ENCODE data around the gene AATF.
A peak's percentile ranks its signal among the peaks of the same experiment; 100 is the strongest.

AATF gene, protein sequence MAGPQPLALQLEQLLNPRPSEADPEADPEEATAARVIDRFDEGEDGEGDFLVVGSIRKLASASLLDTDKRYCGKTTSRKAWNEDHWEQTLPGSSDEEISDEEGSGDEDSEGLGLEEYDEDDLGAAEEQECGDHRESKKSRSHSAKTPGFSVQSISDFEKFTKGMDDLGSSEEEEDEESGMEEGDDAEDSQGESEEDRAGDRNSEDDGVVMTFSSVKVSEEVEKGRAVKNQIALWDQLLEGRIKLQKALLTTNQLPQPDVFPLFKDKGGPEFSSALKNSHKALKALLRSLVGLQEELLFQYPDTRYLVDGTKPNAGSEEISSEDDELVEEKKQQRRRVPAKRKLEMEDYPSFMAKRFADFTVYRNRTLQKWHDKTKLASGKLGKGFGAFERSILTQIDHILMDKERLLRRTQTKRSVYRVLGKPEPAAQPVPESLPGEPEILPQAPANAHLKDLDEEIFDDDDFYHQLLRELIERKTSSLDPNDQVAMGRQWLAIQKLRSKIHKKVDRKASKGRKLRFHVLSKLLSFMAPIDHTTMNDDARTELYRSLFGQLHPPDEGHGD

DNA sequence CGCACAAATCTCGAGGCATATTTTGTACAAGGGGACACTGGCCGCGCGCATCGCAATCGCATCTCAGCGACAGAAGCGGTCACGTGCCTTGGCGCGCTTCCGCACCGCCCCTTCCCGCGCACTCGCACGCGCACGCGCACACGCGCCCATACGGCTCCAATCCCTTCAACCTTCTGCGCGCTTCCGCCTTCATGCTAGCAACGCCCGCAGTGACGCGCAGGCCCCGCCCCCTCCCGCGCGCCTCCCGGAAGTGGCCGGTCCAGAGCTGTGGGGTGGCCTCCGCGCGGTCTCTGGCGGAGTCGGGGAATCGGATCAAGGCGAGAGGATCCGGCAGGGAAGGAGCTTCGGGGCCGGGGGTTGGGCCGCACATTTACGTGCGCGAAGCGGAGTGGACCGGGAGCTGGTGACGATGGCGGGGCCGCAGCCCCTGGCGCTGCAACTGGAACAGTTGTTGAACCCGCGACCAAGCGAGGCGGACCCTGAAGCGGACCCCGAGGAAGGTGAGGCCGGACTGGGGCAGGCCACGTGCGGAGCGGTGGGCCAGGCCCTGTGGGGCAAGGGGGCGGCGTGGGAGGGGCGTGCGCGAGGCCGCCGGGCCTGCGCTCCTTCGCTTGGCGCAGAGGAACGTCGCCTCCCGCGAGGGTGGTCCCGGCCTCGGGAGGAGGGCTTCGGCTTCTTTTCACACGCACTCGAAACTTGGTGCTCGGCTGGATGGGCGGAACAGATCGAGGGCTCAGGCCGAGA is at the start of gene AATF:
AATF (plus strand) TSS at position 238 of the 744 bp plus-strand sequence; CDS start at position 410, 172 bp downstream.
- DNase-seq (ENCODE audit: low read depth): peak; percentile 88
- peak within 1 kb of the TSS; percentile 91 for H3K4me3 ChIP-seq (ENCODE audit: low read depth, low read length)

DNA sequence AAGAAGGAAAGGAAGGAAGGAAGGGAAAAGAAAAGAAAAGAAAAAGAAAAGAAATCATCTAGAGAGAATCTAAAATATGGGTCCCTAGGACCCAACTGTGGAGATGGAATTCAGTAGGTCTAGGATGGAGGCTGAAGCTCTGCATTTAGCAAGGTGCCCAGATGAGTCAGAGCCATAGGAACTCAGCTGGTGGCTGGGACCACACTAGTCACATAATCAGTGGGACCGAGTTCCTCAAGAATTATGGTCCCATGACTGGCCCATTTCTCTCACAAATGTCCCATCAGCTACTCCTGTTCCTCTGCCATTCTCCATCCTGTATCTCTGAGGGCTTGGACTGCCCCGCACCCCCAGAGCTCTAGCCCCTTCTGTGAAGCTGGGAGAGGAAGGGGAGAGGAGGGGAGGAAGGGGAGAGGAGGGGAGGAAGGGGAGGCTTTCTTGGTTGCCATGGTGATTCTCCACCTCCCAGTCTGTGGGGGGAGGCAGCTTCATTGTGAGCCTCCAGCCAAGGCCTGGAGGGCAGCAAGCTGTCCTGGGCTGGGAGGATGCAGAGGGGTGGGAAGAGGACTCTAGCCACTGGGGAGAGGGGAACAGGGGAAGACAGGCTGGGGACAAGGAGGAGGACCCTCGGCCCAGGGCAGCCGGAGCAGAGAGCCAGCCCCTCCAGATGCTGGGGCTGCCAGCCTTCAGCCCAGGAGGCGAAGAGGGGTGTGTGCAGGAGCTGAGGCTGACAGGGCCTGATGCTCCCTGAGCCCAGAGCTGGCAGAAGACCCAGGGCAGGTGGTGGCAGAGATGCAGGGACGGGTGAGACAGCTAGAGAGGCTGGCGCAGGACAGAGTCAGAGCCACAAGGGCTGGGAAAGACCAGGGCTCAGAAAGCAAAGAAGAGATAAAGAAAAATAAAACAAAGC is 49.2 kb upstream of the AATF start:
- DNase-seq (ENCODE audit: low read depth): no peak
- TF ChIP-seq, protein P1, sequence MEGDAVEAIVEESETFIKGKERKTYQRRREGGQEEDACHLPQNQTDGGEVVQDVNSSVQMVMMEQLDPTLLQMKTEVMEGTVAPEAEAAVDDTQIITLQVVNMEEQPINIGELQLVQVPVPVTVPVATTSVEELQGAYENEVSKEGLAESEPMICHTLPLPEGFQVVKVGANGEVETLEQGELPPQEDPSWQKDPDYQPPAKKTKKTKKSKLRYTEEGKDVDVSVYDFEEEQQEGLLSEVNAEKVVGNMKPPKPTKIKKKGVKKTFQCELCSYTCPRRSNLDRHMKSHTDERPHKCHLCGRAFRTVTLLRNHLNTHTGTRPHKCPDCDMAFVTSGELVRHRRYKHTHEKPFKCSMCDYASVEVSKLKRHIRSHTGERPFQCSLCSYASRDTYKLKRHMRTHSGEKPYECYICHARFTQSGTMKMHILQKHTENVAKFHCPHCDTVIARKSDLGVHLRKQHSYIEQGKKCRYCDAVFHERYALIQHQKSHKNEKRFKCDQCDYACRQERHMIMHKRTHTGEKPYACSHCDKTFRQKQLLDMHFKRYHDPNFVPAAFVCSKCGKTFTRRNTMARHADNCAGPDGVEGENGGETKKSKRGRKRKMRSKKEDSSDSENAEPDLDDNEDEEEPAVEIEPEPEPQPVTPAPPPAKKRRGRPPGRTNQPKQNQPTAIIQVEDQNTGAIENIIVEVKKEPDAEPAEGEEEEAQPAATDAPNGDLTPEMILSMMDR (IDR thresholded peaks at IDR 0.05; ENCODE audit: low read depth, low read length, missing control alignments): no peak
- H3K4me3 ChIP-seq (ENCODE audit: low read depth, low read length): no peak overlapping the region

More for the DNA sequence above, at the start of gene AATF:
- TF ChIP-seq, protein P1 (IDR thresholded peaks at IDR 0.05; ENCODE audit: low read depth, low read length, missing control alignments): no peak

DNA sequence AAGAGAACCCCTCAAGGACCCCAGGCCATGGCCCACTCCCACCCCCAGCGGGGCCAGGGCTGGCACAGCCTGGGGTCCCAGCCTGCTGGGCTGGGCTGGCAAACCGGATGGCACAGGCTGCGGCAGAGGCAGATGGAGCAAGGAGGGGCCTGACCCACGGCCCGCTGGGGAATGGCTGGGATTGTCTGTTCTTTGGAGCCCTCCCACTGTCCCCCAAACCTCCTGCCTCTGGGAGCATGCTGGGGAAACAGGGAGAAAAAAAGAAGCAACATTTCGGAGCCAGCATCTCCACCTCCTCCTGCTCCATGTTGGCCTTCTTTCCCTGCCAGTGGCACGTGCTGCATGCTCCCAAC is 48.6 kb upstream of the AATF start:
- H3K4me3 ChIP-seq (ENCODE audit: low read depth, low read length): no peak overlapping the region
- TF ChIP-seq, protein P1 (IDR thresholded peaks at IDR 0.05; ENCODE audit: low read depth, low read length, missing control alignments): no peak
- no peak for DNase-seq (ENCODE audit: low read depth)

- TF ChIP-seq, protein P1 (IDR thresholded peaks at IDR 0.05; ENCODE audit: low read depth, low read length, missing control alignments): no peak
- DNase-seq (ENCODE audit: low read depth): no peak
Measured at GRCh38 chr17:36901506-36901905, 47.2 kb upstream of the AATF start.

GRCh38 chr17:36907407-36907806 is 41.3 kb upstream of the AATF start:
- no peak overlapping the region for H3K4me3 ChIP-seq (ENCODE audit: low read depth, low read length)
- TF ChIP-seq, protein P1 (IDR thresholded peaks at IDR 0.05; ENCODE audit: low read depth, low read length, missing control alignments): no peak
- no peak for DNase-seq (ENCODE audit: low read depth)

More at GRCh38 chr17:36901506-36901905, 47.2 kb upstream of the AATF start:
- H3K4me3 ChIP-seq (ENCODE audit: low read depth, low read length): no peak overlapping the region

- TF ChIP-seq, protein P1 (IDR thresholded peaks at IDR 0.05; ENCODE audit: low read depth, low read length, missing control alignments): no peak
- DNase-seq (ENCODE audit: low read depth): no peak
- H3K4me3 ChIP-seq (ENCODE audit: low read depth, low read length): no peak overlapping the region
Measured at GRCh38 chr17:36910513-36910912, 38.2 kb upstream of the AATF start.
